Amygdala (tissue), 56 donors: ENCODE measurements around the gene ZC3H12C.
A peak's percentile ranks its signal among the peaks of the same experiment; 100 is the strongest.

Experiments
- DNase-seq, 56 donors: peaks; one replicate each; lab custom pipeline; 2025; lab: John Stamatoyannopoulos, UW

The ZC3H12C gene

GRCh38 chr11:110095554-110095953 lies 2.4 kb downstream of the ZC3H12C start:
- peak in 1 of 56 donors; percentile 2 for DNase-seq

DNA sequence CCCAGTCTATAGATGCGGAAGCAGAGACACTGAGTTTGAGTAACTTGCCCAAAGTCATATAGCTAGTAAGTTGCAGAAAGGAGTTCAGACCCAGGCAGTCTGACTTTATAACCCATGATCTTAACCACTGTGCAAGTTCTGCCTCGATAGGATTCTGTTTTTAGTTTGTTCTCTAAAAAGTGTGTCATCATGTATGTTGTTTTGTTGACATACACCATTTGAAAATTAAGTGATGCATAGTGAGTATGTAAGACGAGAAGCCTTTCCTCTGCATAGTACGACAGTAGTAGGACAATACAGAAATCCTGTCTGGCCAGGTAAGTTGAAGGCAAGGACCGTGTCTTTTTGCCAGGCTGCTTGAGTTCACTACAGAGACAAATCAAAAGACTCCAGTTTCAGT lies 3.3 kb downstream of the ZC3H12C start:
- DNase-seq, result no peak

- no peak for DNase-seq
Observed at GRCh38 chr11:110097459-110098012, 4.3 kb downstream of the ZC3H12C start.

DNA sequence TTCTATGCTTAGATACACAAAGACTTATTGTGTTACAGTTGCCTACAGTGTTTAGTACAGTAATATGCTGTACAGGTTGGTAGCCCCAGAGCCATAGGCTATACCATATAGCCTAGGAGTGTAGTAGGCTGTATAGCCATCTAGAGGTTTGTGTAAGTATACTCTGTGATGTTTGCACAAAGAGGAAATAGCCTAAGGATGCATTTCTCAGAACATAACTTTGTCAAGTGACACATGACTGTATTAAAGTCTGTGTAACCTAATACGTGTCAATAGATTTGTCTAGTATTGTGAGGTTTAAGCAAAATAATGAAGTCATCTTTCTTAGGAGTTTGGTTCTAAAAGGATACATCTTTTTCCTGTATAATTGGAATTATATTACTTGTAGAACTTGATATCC lies 5.5 kb downstream of the ZC3H12C start:
- DNase-seq, result no peak

DNA sequence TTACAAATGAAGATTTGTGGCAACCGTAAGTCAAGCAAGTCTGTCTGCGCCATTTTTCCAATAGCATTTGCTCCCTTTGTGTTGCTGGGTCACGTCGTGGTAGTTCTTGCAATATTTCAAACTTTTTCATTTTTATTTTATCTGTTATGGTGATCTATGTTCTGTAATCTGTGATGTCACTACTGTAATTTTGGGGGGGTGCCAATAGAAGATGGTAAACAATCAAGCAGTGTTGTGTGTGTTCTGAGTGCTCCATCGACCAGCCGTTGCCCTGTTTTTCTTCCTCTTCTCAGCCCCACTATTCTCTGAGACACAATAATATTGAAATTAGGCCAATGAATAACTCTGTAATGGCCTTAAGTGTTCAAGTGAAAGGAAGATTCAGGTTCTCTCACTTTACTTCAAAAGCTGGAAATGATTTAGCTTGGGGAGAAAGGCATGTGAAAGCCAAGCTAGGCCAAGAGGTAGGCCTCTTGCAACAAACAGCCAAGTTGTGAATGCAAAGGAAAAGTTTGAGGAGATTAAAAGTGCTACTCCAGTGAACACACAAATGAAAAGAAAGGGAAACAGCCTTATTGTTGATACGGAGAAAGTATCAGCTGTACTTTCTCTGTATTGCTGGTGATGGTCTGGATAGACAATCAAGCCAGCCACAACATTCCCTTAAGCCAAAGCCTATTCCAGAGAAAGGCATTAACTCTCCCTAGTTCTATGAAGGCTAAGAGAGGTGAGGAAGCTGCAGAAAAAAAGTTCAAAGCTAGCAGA lies 7.5 kb downstream of the ZC3H12C start:
- peak in 1 of 56 donors; percentile 20 for DNase-seq

DNA sequence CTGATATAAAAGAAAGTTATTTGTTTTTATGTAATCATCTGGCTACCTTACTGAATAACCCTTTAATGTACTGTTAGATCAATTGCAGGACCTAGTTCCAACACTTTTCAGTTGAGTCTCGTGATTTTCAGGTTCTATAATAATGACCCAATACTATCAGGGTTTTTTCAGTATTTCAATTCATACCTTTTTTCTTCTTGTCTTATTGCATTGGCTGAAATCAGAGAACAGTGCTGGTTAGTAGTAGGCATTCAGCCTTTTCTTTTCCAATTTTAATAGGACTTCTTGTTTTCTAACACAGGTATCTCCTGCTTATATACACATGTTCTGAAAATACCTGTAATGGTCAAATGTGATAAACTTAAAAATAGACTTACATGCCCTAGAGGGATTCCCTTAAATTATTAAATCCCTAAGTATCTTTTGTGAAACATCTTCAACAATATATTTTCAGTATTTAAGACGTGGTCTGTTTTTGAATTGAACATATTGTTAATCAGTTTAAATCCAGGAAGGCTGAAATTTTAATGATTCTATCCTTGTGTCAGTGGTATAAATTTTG lies 13.6 kb downstream of the ZC3H12C start:
- no peak for DNase-seq

DNA sequence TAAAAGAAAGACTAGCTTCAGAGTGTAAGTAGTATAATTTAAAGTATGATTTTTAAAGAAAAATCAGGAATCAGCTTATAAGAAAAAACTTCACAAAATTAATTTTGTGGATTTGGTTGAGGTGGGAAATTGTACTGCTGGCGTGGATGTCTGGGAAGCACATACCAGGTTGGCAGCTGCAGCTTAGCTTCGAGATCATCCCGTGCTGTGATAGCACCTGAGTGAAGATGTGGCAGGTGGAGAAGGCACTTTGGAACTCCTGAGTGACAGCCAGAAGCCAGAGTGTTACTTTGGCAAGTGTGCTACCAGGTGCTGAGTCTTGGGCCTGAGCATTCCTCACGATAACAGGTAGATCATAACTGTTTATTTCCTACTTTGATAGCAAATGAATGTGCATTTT lies 17.7 kb downstream of the ZC3H12C start:
- DNase-seq, result no peak

- DNase-seq, result no peak
Observed at GRCh38 chr11:110112457-110112856, 19.3 kb downstream of the ZC3H12C start.

GRCh38 chr11:110113505-110113904 lies 20.3 kb downstream of the ZC3H12C start:
- DNase-seq, result no peak

DNA sequence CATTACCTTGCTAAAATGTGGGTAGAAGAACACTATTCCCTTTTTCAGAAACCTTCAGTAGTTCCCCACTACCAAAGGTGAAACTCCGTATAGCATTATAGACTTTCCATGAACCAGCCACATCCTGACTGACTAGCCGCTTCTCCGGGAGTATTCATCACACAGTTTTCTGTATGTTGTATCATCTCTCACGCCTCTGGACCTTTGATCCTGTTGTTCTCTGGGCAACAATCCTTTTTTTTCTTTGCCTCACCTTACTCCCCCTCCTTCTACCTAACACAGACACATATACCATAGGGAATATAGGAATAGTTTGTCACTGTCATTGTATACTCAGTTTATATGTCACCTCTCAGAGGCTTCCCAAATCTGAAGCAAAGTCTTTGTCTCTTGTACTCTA lies 20.8 kb downstream of the ZC3H12C start:
- no peak for DNase-seq

GRCh38 chr11:110119317-110119716 lies 26.1 kb downstream of the ZC3H12C start:
- no peak for DNase-seq

GRCh38 chr11:110121204-110121603 lies 28.0 kb downstream of the ZC3H12C start:
- peak in 1 of 56 donors; percentile 22 for DNase-seq

- no peak for DNase-seq
Observed at GRCh38 chr11:110123003-110123402, 29.8 kb downstream of the ZC3H12C start.

GRCh38 chr11:110124605-110125004 lies 31.4 kb downstream of the ZC3H12C start:
- no peak for DNase-seq

DNA sequence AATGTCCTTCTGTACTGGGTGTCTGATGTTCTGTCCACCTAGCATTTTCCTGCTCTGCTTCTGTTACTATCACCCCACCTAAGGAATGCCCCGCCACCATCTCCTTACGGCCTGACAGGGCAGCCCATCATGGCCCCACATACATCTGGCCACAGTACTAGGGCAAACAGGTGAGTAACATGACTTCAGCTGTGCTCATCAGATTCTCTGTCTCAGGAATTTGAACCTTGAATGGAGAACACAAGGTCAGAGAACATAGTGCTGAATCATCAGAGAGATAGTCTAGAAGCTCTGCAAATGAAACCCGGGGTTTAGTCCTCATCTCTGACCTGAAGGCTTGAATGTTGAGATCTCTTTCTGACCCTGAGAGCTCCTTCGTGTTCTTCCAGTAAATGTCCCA lies 32.4 kb downstream of the ZC3H12C start:
- DNase-seq, result no peak

GRCh38 chr11:110126936-110127335 lies 33.7 kb downstream of the ZC3H12C start:
- no peak for DNase-seq

DNA sequence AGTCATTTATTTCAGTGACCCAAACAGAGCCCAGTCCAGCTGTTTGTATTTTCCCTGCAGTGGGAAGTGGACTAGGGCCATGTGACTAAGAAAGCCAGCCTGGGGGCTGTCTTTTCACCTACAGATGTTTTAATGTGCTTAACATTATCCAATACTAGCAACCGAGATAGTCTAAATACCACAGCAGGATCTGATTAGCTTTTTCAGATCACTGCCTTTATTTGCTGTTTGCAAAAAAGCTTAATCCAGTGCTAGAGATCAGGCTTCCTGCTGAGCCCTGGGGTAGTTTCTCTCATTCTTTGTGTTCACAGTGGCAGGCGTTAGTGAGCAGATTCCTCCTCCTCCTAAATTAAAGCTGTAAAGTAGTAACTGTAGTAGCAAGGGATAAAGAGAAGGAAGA lies 35.0 kb downstream of the ZC3H12C start:
- DNase-seq, result peak in 1 of 56 donors; percentile 36

- peak in 12 of 56 donors; percentile 5 to 54 (median 20) for DNase-seq
Observed at GRCh38 chr11:110130642-110131238, 37.5 kb downstream of the ZC3H12C start.

- no peak for DNase-seq
Observed at GRCh38 chr11:110131386-110132123, 38.4 kb downstream of the ZC3H12C start.

- no peak for DNase-seq
Observed at GRCh38 chr11:110133160-110133559, 40.0 kb downstream of the ZC3H12C start.

DNA sequence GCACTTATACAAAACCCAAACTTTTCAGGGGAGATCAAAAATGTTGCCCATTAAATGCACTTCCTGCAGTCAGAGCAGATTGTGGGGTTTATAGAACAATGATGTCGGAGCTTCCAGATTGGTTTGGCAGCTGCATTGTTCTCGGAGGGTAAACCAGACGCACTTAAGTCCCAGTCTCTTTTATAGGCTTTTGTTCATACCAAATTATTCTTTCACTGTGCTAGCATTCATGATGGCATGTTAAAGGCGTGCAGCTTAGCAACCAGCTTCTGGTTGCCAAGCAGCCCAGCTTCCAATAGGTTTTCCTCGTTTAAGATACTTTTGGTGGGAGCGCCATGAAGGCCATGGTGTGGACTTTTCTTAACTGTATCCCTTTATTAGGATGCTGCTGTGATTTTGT lies 40.9 kb downstream of the ZC3H12C start:
- DNase-seq, result peak in 8 of 56 donors; percentile 13 to 44 (median 23)
